HCT116 (cell line): ENCODE data around the gene KCNK15. TPM values are rescaled to one million over a fixed set of nuclear protein-coding genes. Genes with fewer than 3 reads are reported as not detected.

ENCODE experiments used
- ATAC-seq: fragments of 200-7000 bp; cut with Tn5 transposase; 2 replicates; pipeline ENCODE4 v1.9.1; 2020; ENCODE audit warnings: mild to moderate bottlenecking, moderate library complexity
- BruUV-seq: library from RNA; stranded (reverse); fragments of 400-500 nt; replicated peaks from 2 replicates; lab custom pipeline; 2021; lab: Mats Ljungman, UMichigan
- CTCF ChIA-PET: fragments of 300-600 bp; sonication (Branson Sonifier 250); formaldehyde crosslinking; loops from one replicate; lab custom pipeline; 2021; ENCODE audit warnings: antibody characterized with exemption; lab: Charles Lee
- POLR2A ChIA-PET: fragments of 300-600, 350-600 bp; sonication (Branson Sonifier 250); formaldehyde crosslinking; loops from one replicate; lab custom pipeline; 2021; ENCODE audit warnings: antibody characterized with exemption; lab: Charles Lee
- RAD21 ChIA-PET, 2 experiments: fragments of 300-600 bp; sonication (Branson Sonifier 250); formaldehyde crosslinking; loops; one replicate each; lab custom pipeline; 2023; ENCODE audit warnings: low total read pairs in 2 of 2; ENCODE audit not compliant: uncharacterized antibody in 2 of 2, unreplicated experiment in 2 of 2, low non-redundant PET in 1 of 2; lab: Charles Lee
- DNase-seq: peaks from one replicate; pipeline ENCODE4 v3.0.0-alpha.2; 2010; ENCODE audit warnings: low read depth, low spot score
- H2AFZ ChIP-seq: fragments of 200-600 bp; shearing (Covaris generic), sonication (generic); 2 replicates; pipeline ENCODE4 v1.6.1; 2017; ENCODE audit warnings: low read depth, mixed run types, mixed read lengths, antibody characterized with exemption, low read length; ENCODE audit not compliant: poor library complexity, severe bottlenecking
- H3K27ac ChIP-seq: 2 replicates; pipeline ENCODE4 v1.5.1; 2012; ENCODE audit warnings: low read depth, low read length
- H3K27me3 ChIP-seq: fragments of 200-600 bp; sonication (generic); 2 replicates; pipeline ENCODE4 v1.6.1; 2016; ENCODE audit warnings: mixed run types, low read length, mixed read lengths; ENCODE audit not compliant: insufficient read depth
- H3K36me3 ChIP-seq, 2 experiments: fragments of 200-500 bp in 1 of 2; fragments of 200-600 bp in 1 of 2; sonication (Bioruptor generic) in 1 of 2; sonication (generic) in 1 of 2; 2 replicates each; pipeline versions ENCODE4 v1.5.1 to v1.6.1; 2014 to 2016; ENCODE audit warnings: low read length in 2 of 2, inconsistent platforms in 1 of 2, mixed read lengths in 1 of 2, mixed run types in 1 of 2; ENCODE audit not compliant: insufficient read depth in 2 of 2, control insufficient read depth in 1 of 2
- H3K4me1 ChIP-seq, 2 experiments: fragments of 200-600 bp in 1 of 2; sonication (generic) in 1 of 2; 2 replicates each; pipeline versions ENCODE4 v1.5.1 to v1.6.1; 2012 to 2017; ENCODE audit warnings: low read length in 2 of 2, inconsistent platforms in 1 of 2, mild to moderate bottlenecking in 1 of 2, mixed read lengths in 1 of 2, mixed run types in 1 of 2, moderate library complexity in 1 of 2; ENCODE audit not compliant: insufficient read depth in 2 of 2, control insufficient read depth in 1 of 2
- H3K4me2 ChIP-seq: fragments of 200-600 bp; sonication (generic); 2 replicates; pipeline ENCODE4 v1.6.1; 2017; ENCODE audit warnings: mixed run types, low read length, mixed read lengths
- H3K4me3 ChIP-seq, 2 experiments: fragments of 200-600 bp in 1 of 2; sonication (generic) in 1 of 2; replicated peaks in 1 of 2; 2 replicates each; pipeline ENCODE4 v1.5.1; 2011 to 2016; ENCODE audit warnings: low read length in 2 of 2, control low read depth in 1 of 2, low read depth in 1 of 2, mild to moderate bottlenecking in 1 of 2, mixed read lengths in 1 of 2, mixed run types in 1 of 2
- H3K79me2 ChIP-seq: fragments of 200-600 bp; sonication (generic); 2 replicates; pipeline ENCODE4 v1.6.1; 2017; ENCODE audit warnings: mild to moderate bottlenecking, mixed run types, low read length, moderate library complexity, mixed read lengths; ENCODE audit not compliant: insufficient read depth
- H3K9ac ChIP-seq: fragments of 200-600 bp; sonication (generic); 2 replicates; pipeline ENCODE4 v1.6.1; 2016; ENCODE audit warnings: low read length, mixed read lengths
- H3K9me2 ChIP-seq: fragments of 200-600 bp; sonication (generic), shearing (Covaris generic); 2 replicates; pipeline ENCODE4 v1.6.1; 2017; ENCODE audit warnings: mixed run types, mild to moderate bottlenecking, moderate library complexity; ENCODE audit not compliant: insufficient read depth
- H3K9me3 ChIP-seq, 2 experiments: fragments of 200-500 bp in 1 of 2; fragments of 200-600 bp in 1 of 2; sonication (Bioruptor generic) in 1 of 2; sonication (generic) in 1 of 2; 2 replicates each; pipeline ENCODE4 v1.6.1; 2014 to 2017; ENCODE audit warnings: low read length in 2 of 2, mixed read lengths in 2 of 2, inconsistent platforms in 1 of 2, low read depth in 1 of 2, mild to moderate bottlenecking in 1 of 2, mixed run types in 1 of 2, moderate library complexity in 1 of 2; ENCODE audit not compliant: control insufficient read depth in 1 of 2, insufficient read depth in 1 of 2
- H4K20me1 ChIP-seq: fragments of 200-600 bp; sonication (generic), shearing (Covaris generic); 2 replicates; pipeline ENCODE4 v1.6.1; 2017; ENCODE audit warnings: mixed run types, mild to moderate bottlenecking, moderate library complexity; ENCODE audit not compliant: insufficient read depth
- CBX3 ChIP-seq: IDR thresholded peaks from 2 replicates; pipeline ENCODE4 v1.6.1; 2012; ENCODE audit warnings: low read depth
- EZH2 ChIP-seq: fragments of 200-600 bp; sonication (generic); IDR thresholded peaks from 2 replicates; pipeline ENCODE4 v1.6.1; 2017; ENCODE audit warnings: antibody characterized with exemption, mixed run types
- EZH2phosphoT487 ChIP-seq: fragments of 200-600 bp; IDR thresholded peaks from 2 replicates; pipeline ENCODE4 v1.6.1; 2018; ENCODE audit warnings: antibody characterized with exemption, borderline replicate concordance
- MAX ChIP-seq: IDR thresholded peaks from 2 replicates; pipeline ENCODE4 v1.6.1; 2012
- POLR2AphosphoS5 ChIP-seq: IDR thresholded peaks from 2 replicates; pipeline ENCODE4 v1.6.1; 2011; ENCODE audit warnings: mild to moderate bottlenecking, low read depth, low read length, moderate library complexity
- REST ChIP-seq: IDR thresholded peaks from 2 replicates; pipeline ENCODE4 v1.6.1; 2012; ENCODE audit warnings: low read depth
- ZFX ChIP-seq: fragments of 450-650 bp; IDR thresholded peaks from 2 replicates; pipeline ENCODE4 v1.6.1; 2017
- intact Hi-C: fragments of 100-400 bp; cut with micrococcal nuclease; formaldehyde crosslinking; loops from 2 replicates; pipeline ENCODE4 v1.10.0; 2022
- total RNA-seq: library from RNA; stranded (reverse); gene quantifications from one replicate; pipeline ENCODE4 v1.2.1, GENCODE V29; 2021; ENCODE audit not compliant: unreplicated experiment

KCNK15 gene
- total RNA-seq, 1 experiment from 2014 or later = not detected

GRCh38 chr20:44701858-44702256 is 43.8 kb upstream of the KCNK15 start:
- DNase-seq (no peak), ATAC-seq (no peak)
- no peak for TF ChIP-seq EZH2
- TF ChIP-seq MAX = no peak
- TF ChIP-seq ZFX = no peak
- no peak for TF ChIP-seq CBX3
- TF ChIP-seq EZH2phosphoT487 = no peak
- TF ChIP-seq REST = no peak
- no peak for TF ChIP-seq POLR2AphosphoS5
- Histone ChIP-seq H3K4me1 (peaks cover 11 to 20% of the 10 kb centered on the region in 2 experiments; a peak in 3 of 4 replicates), H4K20me1 (no peaks in the 10 kb centered on the region), H3K27me3 (no peaks in the 10 kb centered on the region), H2AFZ (no peak overlapping the region), H3K4me3 (no peak overlapping the region), H3K9me2 (no peaks in the 10 kb centered on the region), H3K36me3 (no peaks in the 10 kb centered on the region), H3K9ac (no peak overlapping the region), H3K27ac (no peak overlapping the region), H3K4me2 (no peak overlapping the region), H3K9me3 (no peaks in the 10 kb centered on the region), H3K79me2 (no peaks in the 10 kb centered on the region)
- no TSS peak for BruUV-seq
- ChIA-PET CTCF (no interaction called here), RAD21 (no interaction called here), POLR2A (no interaction called here)
- intact Hi-C loops = no loop called here
